ENCODE data around the gene ADAT3.
"Not testable (repeated sequence)": the region's sequence is repeated elsewhere in the genome, so short reads cannot be mapped to it uniquely, and the experiment has no call there.

The ADAT3 gene

DNA sequence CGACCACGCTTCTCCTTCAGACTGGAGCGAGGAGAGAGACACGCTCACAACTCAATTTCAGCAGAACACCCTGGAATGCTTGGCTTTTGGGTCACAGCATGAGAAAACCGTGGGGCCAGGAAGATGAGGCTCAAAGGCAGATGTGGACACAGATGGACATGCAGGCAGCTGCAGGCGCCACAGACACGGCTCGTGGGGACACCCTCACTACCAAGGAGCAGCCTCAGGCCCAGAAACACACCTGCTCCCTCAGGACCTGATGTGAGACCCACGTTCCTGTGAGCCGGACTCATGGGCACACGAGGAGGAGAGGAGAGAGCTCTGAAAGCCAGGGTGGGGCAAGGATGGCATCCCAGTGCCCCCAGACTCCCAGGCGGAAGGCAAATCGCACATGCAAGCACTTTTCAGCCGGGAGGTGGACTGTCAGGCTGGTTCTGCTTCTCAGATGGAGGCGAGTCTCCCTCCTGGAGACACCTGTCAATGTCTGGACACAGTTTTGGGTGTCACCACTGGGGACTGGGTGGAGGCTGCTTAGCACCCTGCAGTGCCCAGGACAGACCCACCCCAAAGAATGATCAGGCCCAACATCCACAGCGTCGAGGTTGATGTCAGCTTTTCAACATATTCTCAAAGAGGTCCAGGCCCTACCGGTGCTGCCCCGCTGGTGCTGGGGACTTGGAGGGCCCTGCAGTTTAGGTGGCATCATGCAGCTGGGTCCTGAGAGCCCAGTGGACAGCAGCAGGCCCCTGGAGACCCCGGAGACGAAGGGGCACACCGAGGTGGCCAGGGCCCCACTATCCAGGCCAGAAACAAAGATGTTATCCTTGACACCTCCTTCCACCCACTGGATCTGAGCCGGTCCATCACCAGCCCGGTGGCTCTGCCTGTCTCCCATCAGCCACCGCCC lies 22.2 kb upstream of the ADAT3 start:
- no peak for TF ChIP-seq POLR2A (IDR thresholded peaks at IDR 0.05; ENCODE audit: low read depth, low read length)
- DNase-seq (ENCODE audit: insufficient read length, low spot score) (no peak), FAIRE-seq (no peak)

DNA sequence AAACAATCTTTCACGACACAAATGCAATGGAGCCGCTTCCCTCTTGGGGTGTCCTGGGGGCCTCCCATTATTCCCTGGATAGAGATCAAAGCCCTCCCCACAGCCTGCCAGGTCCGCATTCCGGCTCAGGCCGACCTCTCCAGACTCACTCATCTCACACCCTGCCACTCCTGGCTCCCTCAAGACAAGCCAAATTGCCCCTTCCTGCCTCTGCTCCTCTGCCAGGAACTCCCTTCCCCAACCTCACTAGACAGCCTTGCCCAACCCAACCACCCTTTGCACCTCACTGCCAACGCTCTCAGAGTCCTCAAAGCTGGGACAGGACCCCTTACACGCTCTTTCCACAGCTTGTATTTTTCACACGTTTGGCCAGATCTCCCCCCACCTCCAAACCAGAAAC lies 21.4 kb upstream of the ADAT3 start:
- no peak for DNase-seq (ENCODE audit: insufficient read length, low spot score)
- no peak for FAIRE-seq
- TF ChIP-seq POLR2A (IDR thresholded peaks at IDR 0.05; ENCODE audit: low read depth, low read length) = no peak

DNA sequence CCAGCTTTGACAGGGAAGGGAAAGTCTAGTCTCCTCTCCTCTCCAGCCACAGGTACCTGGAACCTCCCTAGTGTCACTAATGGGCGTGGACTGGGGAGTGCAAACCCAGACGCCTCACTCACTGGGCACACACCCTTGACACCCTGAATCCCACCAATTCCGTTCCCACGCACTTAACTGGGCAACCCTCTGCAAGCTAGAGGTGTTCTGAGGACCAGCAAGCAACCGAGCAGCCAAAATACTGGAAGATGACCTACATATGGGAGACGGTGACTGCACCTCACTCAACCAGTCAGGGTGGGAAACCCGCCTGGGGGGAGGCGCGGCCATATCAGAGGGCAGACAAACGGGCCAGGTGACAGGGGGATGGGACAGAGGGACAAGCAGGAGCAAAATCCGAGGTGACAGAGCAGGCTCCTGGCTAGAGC lies 20.9 kb upstream of the ADAT3 start:
- FAIRE-seq (no peak), DNase-seq (ENCODE audit: insufficient read length, low spot score) (no peak)
- no peak for TF ChIP-seq POLR2A (IDR thresholded peaks at IDR 0.05; ENCODE audit: low read depth, low read length)

DNA sequence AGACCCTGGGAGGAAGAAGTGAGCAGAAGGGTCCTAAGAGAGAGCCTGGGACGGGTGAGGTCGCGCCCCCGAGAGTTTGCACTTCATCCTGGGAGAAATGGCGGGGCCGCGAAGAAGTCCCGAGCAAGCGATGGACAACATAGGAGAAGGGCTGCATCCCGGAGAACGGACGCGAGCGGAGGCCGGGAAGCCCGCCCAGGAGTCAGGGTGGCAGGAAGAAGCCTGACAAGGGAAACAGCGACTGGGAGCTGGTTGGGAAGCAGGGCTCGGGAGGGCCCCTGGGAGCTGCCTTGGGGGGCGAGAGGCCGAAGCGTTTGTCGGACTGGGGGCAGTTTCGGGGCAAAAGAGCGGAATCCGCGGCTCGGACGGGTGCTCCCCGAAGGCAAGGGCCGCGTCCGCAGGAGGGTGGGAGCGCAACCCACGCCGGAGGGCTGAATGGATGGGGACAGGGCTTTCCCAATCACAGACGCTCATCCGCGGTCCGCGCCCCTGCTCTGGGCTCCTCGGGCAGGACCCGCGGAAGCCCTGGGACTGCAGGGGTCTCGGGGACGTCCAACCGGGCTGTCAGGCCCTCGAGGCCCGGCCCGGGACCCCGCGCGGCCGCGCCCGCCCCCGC lies 20.4 kb upstream of the ADAT3 start:
- TF ChIP-seq POLR2A (IDR thresholded peaks at IDR 0.05; ENCODE audit: low read depth, low read length) = no peak
- FAIRE-seq (no peak), DNase-seq (ENCODE audit: insufficient read length, low spot score) (no peak)

- FAIRE-seq = peak; percentile 33
- peak; percentile 55; the same call in 1 of the 2 replicates for TF ChIP-seq POLR2A (IDR thresholded peaks at IDR 0.05; ENCODE audit: low read depth, low read length)
- DNase-seq (ENCODE audit: insufficient read length, low spot score) = peak; percentile 93
Measured at GRCh38 chr19:1885398-1886119, 19.6 kb upstream of the ADAT3 start, which contains the start of gene ABHD17A. Gene ABHD17A (minus strand): TSS chr19:1885496. CDS start chr19:1881566, 3,930 bp downstream.

GRCh38 chr19:1886360-1886759 lies 18.8 kb upstream of the ADAT3 start:
- DNase-seq (ENCODE audit: insufficient read length, low spot score); FAIRE-seq: not testable (repeated sequence)

DNA sequence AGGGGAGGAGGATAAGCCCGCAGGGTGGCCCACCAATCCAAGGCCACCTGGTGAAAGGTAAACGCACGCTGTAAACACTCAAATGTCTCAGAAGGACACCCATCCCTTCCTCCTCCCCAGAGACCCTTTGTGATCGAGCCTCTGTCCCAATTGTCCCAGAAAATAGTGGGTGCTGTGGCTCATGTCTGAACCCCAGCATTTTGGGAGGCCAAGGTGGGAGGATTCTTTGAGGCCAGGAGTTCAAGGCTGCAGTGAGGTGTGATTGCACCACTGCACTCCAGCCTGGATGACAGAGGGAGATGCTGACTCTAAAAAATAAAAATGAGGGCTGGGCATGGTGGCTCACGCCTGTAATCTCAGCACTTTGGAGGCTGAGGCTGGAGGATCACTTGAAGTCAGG lies 16.8 kb upstream of the ADAT3 start:
- TF ChIP-seq POLR2A (IDR thresholded peaks at IDR 0.05; ENCODE audit: low read depth, low read length) = no peak
- no peak for DNase-seq (ENCODE audit: insufficient read length, low spot score)
- FAIRE-seq = no peak

DNA sequence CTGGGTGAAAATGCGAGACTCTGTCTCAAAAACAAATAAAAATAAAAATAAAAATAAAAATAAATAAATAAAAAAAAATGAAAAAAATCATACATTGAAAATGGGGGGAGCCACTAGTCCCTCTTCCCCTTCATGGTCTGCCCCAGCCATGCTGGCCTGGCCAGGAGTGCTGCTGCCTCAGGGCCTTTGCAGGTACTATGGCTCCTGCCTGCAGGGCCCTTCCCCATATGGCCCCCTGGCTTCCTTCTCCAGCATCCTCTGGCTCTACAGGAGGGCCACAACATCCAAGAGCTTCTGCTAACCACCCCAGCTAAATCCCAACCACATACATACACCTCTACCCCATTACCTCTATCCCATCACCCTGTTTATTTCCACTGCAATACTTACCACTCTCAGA lies 15.3 kb upstream of the ADAT3 start:
- FAIRE-seq (no peak), DNase-seq (ENCODE audit: insufficient read length, low spot score) (no peak)
- no peak for TF ChIP-seq POLR2A (IDR thresholded peaks at IDR 0.05; ENCODE audit: low read depth, low read length)

DNA sequence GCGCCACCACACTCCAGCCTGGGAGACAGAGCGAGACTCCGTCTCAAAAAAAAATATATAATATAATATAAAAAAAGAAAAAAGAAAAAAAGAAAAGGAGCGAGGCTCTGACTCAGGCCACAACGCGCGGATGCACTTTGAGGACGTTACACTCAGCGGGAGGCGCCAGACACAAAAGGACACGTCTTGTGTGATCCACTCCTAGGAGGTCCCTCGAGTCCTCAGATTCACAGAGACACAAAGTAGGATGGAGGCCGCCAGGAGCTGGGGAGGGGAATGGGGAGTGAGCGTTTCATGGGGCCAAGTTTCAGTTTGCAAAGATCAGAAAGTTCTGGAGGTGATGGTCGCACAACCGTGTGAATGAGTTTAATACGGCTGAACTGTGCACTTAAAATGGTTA lies 11.4 kb upstream of the ADAT3 start:
- TF ChIP-seq POLR2A (IDR thresholded peaks at IDR 0.05; ENCODE audit: low read depth, low read length) = no peak
- no peak for DNase-seq (ENCODE audit: insufficient read length, low spot score)
- FAIRE-seq = no peak

DNA sequence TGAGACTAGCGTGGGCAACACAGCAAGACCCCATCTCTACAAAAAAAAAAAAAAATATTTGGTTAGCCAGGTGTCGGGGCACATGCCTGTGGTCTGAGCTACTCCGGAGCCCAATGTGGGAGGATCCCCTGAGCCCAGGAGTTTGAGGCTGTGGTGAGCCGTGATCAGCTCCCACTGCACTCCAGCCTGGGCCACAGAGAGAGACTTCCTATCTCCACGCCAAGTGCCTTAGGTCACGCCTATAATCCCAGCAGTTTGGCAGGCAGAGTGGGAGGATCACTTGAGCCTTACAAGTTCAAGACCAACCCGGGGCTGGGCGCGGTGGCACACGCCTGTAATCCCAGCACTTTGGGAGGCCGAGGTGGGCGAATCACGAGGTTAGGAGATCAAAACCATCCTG lies 8.7 kb upstream of the ADAT3 start:
- no peak for TF ChIP-seq POLR2A (IDR thresholded peaks at IDR 0.05; ENCODE audit: low read depth, low read length)
- no peak for FAIRE-seq
- no peak for DNase-seq (ENCODE audit: insufficient read length, low spot score)

DNA sequence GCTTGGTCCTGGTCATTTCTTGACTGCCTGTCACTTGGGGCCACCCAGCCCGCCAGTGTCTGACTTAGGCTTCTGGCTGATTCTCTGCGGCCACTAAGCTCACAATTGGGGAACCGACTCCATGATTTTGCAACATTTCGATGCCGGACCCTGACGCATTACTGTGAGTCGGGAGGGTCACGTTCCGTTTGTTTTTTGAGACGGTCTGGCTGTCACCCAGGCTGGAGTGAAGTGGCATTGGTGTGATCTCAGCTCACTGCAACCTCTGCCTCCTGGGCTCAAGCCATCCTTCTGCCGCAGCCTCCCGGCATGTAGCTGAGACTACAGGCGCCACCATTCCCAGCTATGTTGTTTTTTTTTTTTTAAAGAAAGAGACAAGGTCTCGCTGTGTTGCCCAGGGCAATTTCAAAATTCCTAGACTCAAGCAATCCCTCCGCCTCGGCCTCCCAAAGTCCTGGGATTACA lies 3.2 kb upstream of the ADAT3 start:
- FAIRE-seq = no peak
- TF ChIP-seq POLR2A (IDR thresholded peaks at IDR 0.05; ENCODE audit: low read depth, low read length) = no peak
- DNase-seq (ENCODE audit: insufficient read length, low spot score) = no peak

- FAIRE-seq (no peak), DNase-seq (ENCODE audit: insufficient read length, low spot score) (no peak)
- TF ChIP-seq POLR2A (IDR thresholded peaks at IDR 0.05; ENCODE audit: low read depth, low read length) = no peak
Measured at GRCh38 chr19:1902923-1903322, 2.3 kb upstream of the ADAT3 start.

DNA sequence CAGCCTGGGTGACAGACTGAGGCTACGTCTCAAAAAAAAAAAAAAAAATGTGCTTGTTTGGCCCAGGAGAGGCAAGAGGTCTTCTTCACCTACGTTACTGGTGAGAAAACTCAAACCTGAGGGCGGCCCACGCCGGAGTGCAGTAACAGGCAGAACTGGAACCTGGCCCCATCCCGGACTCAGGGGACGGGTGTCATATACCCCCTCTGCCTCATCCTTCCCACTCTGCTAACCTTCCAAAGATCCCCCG lies 414 bp upstream of the ADAT3 start:
- FAIRE-seq (no peak), DNase-seq (ENCODE audit: insufficient read length, low spot score) (no peak)
- no peak for TF ChIP-seq POLR2A (IDR thresholded peaks at IDR 0.05; ENCODE audit: low read depth, low read length)

DNA sequence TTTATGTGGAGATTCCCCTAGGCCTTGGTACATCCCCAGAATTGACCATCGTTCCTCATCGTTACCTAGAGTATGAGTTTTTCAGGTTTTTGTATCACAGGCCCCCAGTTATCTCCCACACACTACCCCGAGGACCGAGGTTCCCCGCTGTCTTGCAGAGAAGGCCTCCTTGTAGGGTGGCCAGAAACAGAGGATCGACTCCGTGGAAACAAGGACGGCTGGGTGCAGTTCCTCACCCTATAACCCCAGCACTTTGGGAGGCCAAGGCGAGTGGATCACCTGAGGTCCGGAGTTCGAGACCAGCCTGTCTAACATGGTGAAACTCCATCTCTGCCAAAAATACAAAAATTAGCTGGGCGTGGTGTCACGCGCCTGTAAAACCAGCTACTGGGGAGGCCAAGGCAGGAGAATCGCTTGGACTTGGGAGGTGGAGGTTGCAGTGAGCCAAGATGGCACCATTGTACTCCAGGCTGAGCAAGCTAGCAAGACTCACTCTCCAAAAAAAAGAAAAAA lies 720 bp downstream of the ADAT3 start:
- TF ChIP-seq POLR2A (IDR thresholded peaks at IDR 0.05; ENCODE audit: low read depth, low read length) = no peak
- FAIRE-seq (no peak), DNase-seq (ENCODE audit: insufficient read length, low spot score) (no peak)
